ENCODE results near the gene SLC35B2.

The SLC35B2 gene

GRCh38 chr6:44247338-44248302 lies 9.7 kb downstream of the SLC35B2 start:
- no peak for TF ChIP-seq CTCF (IDR thresholded peaks at IDR 0.05; ENCODE audit: unreplicated experiment in 3 of 3)
- Mint-ChIP-seq H3K4me3 (peak overlapping the region; percentile 98 to 100 (median 99)), H3K9me3 (no peaks in the 10 kb centered on the region)

GRCh38 chr6:44246663-44247337 lies 10.5 kb downstream of the SLC35B2 start, which contains the start of gene HSP90AB1:
TSS of gene HSP90AB1 (plus strand) at chr6:44247101. CDS start at chr6:44248630, 1,529 bp downstream.
- Mint-ChIP-seq H3K4me1 (peaks cover 34% of the 10 kb centered on the region), H3K36me3 (ENCODE audit: low read depth) (peaks cover 40% of the 10 kb centered on the region), H3K9me3 (no peaks in the 10 kb centered on the region), H3K27me3 (ENCODE audit: low read depth) (peaks cover 10% of the 10 kb centered on the region), H3K4me3 (peak within 1 kb of the TSS; percentile 98 to 100 (median 99)), H3K27ac (peak within 1 kb of the TSS; percentile 96 to 99 (median 98))
- TF ChIP-seq CTCF (IDR thresholded peaks at IDR 0.05; ENCODE audit: unreplicated experiment in 3 of 3) = no peak

More at GRCh38 chr6:44247338-44248302, 9.7 kb downstream of the SLC35B2 start:
- peaks cover 48% of the 10 kb centered on the region for H3K36me3 Mint-ChIP-seq (ENCODE audit: low read depth)
- peaks cover 10% of the 10 kb centered on the region for H3K27me3 Mint-ChIP-seq (ENCODE audit: low read depth)
- peaks cover 36% of the 10 kb centered on the region for H3K4me1 Mint-ChIP-seq
- peak overlapping the region; percentile 96 to 99 (median 98) for H3K27ac Mint-ChIP-seq

GRCh38 chr6:44245912-44246662 lies 11.2 kb downstream of the SLC35B2 start:
- H3K4me3 Mint-ChIP-seq = peak overlapping the region; percentile 98 to 100 (median 99)
- H3K27me3 Mint-ChIP-seq (ENCODE audit: low read depth) = peaks cover 10% of the 10 kb centered on the region
- peaks cover 33% of the 10 kb centered on the region for H3K36me3 Mint-ChIP-seq (ENCODE audit: low read depth)
- no peaks in the 10 kb centered on the region for H3K9me3 Mint-ChIP-seq
- H3K27ac Mint-ChIP-seq = peak overlapping the region; percentile 96 to 99 (median 98)
- TF ChIP-seq CTCF (IDR thresholded peaks at IDR 0.05; ENCODE audit: unreplicated experiment in 3 of 3) = peak in 1 of 3 experiments; percentile 37
- peaks cover 31% of the 10 kb centered on the region for H3K4me1 Mint-ChIP-seq

- Mint-ChIP-seq H3K4me1 (peaks cover 30% of the 10 kb centered on the region), H3K9me3 (no peaks in the 10 kb centered on the region)
Measured at GRCh38 chr6:44245391-44245911, 11.9 kb downstream of the SLC35B2 start.

More at GRCh38 chr6:44245391-44245911, 11.9 kb downstream of the SLC35B2 start:
- Mint-ChIP-seq H3K4me3 (peak overlapping the region; percentile 98 to 100 (median 99)), H3K27ac (peak overlapping the region; percentile 30 to 92 (median 59)), H3K36me3 (ENCODE audit: low read depth) (peaks cover 26% of the 10 kb centered on the region), H3K27me3 (ENCODE audit: low read depth) (peaks cover 10% of the 10 kb centered on the region)
- TF ChIP-seq CTCF (IDR thresholded peaks at IDR 0.05; ENCODE audit: unreplicated experiment in 3 of 3) = no peak

Measured in nephron (organoid).